WI38 (cell line): Measurements from ENCODE around the gene ARID5B.

Source experiments
- H3K4me3 ChIP-seq: 2 replicates; pipeline ENCODE4 v1.5.1; 2011; ENCODE audit warnings: low read depth, mild to moderate bottlenecking, control low read depth, low read length
- TF ChIP-seq, protein P1 (sequence below): IDR thresholded peaks from 2 replicates; pipeline ENCODE4 v1.5.1; 2012; ENCODE audit warnings: low read depth, mild to moderate bottlenecking, control low read depth, low read length

ARID5B gene

GRCh38 chr10:62019685-62020359, 118.3 kb downstream of the ARID5B start:
- TF ChIP-seq, protein P1, sequence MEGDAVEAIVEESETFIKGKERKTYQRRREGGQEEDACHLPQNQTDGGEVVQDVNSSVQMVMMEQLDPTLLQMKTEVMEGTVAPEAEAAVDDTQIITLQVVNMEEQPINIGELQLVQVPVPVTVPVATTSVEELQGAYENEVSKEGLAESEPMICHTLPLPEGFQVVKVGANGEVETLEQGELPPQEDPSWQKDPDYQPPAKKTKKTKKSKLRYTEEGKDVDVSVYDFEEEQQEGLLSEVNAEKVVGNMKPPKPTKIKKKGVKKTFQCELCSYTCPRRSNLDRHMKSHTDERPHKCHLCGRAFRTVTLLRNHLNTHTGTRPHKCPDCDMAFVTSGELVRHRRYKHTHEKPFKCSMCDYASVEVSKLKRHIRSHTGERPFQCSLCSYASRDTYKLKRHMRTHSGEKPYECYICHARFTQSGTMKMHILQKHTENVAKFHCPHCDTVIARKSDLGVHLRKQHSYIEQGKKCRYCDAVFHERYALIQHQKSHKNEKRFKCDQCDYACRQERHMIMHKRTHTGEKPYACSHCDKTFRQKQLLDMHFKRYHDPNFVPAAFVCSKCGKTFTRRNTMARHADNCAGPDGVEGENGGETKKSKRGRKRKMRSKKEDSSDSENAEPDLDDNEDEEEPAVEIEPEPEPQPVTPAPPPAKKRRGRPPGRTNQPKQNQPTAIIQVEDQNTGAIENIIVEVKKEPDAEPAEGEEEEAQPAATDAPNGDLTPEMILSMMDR: no peak
- no peak overlapping the region for H3K4me3 ChIP-seq

DNA sequence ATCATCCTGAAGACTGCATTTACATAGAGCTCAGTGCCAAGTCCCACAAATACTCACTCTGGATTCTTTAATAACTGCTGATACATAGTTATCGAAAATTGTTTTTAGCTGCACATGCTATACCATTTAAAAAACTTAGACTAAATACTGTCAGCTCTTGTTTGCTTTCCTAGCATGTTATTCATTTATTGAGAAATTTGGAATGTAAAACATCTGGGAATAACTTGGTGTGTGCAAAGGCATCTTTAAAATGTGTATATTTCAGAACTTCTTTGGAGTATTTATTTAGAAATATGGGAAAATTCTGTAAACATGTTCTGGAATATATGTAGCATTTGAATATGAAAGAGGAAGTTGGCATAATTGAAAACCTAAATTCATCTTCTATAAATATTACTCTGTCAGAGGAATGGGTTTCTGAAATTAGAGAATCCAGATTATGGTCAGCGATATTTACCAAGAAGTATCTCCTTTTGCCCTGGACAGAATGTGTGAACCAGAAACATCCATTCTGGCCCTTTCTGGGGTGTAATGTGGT, 119.7 kb downstream of the ARID5B start:
- TF ChIP-seq, protein P1: no peak

DNA sequence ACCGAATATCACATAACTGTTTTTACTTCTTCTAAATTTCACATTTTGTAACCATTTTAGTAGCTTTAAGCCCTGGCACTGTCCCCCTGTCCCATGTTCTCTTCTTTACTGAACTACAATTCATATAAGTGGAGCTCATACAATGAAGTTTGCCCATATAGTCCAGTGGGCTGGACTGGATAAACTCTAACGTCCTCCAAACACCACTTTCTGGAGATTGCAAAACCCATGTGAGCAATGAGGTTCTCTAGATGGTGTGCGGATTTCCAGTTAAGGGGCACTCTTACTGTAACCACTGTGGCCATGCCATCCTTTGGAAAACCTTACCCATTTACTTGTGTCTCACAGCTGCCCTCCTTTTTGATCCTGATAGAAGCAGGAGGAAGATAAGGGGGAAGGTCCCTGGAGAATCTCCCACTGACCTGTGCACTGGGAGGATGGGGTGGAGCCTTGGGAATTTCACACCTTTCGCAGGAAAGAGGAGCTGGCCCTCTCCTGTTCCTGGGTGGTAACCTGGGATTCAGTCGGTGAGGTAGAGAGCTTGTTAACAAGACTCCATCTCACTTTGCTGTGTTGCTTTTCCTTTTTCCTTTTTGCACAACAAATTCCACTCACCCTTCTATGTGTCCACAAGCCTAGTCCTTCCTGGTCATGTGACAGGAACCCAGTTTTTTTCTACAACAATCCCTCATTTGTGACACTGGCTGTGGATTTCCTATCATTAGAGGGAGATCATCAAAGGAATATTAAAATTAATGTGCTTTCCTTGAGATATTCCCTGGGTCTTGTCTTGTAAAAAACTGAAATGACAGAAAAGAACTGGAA, 120.7 kb downstream of the ARID5B start:
- no peak overlapping the region for H3K4me3 ChIP-seq
- TF ChIP-seq, protein P1: no peak

More for the DNA sequence above, 119.7 kb downstream of the ARID5B start:
- H3K4me3 ChIP-seq: no peak overlapping the region

- TF ChIP-seq, protein P1: no peak
- H3K4me3 ChIP-seq: no peak overlapping the region
Measured at GRCh38 chr10:62022830-62023229, 121.3 kb downstream of the ARID5B start.

- no peak overlapping the region for H3K4me3 ChIP-seq
- TF ChIP-seq, protein P1: no peak
Measured at GRCh38 chr10:62023329-62023728, 121.8 kb downstream of the ARID5B start.

DNA sequence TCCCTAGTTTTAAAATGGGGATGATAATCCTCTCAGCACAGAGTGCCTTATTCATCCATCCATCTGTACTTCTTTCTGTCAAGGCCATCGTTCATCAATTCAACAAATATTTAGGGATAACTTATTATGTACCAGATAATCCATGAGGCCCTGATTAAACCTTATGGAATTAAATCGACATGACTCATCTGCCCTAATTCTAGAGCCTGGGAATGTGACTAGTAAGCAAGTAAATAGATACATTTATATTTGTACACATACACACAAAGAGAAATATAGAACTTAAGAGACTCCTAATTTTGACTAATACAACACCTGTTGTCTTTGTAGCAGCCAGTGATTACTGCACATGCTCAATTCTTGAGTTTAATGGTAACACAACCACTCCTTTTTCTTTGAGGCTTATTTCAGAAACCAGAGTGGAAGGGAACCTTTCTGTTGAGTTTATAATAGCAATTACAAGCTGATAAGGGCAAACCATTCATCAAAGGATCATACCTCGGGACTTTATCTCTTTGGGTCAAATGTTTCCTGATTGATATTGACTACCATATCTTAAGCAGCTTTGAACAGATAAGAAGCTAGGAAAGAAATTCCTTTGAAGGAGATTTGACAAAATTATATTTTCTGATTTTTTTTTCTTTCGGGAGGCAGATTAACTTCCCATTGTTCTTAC, 122.7 kb downstream of the ARID5B start:
- TF ChIP-seq, protein P1: no peak

More for the DNA sequence above, 122.7 kb downstream of the ARID5B start:
- H3K4me3 ChIP-seq: no peak overlapping the region
